K562 (cell line): ENCODE results near the gene ZNF829. TPM values are rescaled to one million over a fixed set of nuclear protein-coding genes. Genes with fewer than 3 reads are reported as not detected.

Experiments used
- ATAC-seq: fragments of 200-7000 bp; cut with Tn5 transposase; 3 replicates; pipeline ENCODE4 v1.9.1; 2020; ENCODE audit warnings: moderate library complexity
- BruUV-seq: library from RNA; stranded (reverse); fragments of 400-500 nt; replicated peaks from 2 replicates; lab custom pipeline; 2021; lab: Mats Ljungman, UMichigan
- CTCF ChIA-PET: fragments of 300-600 bp; formaldehyde crosslinking; extraction: SDS; loops from one replicate; lab custom pipeline; 2021; ENCODE audit warnings: low intra/inter-chr PET ratio; lab: Yijun Ruan, JAX
- POLR2A ChIA-PET: fragments of 300-600, 350-650 bp; sonication (Branson Sonifier 250); formaldehyde crosslinking; extraction: SDS; loops from one replicate; lab custom pipeline; 2021; ENCODE audit warnings: antibody characterized with exemption, inconsistent platforms; lab: Yijun Ruan, JAX
- DNase-seq, 4 experiments: peaks; one replicate each; pipeline versions ENCODE4 v3.0.0 to v3.0.0-alpha.2; 2011 to 2018; ENCODE audit warnings: low spot score in 3 of 4, mixed read lengths in 3 of 4; ENCODE audit errors: extremely low read depth in 1 of 4
- FAIRE-seq: peaks from 2 replicates; lab custom pipeline; 2011; peaks lifted over from hg19 to GRCh38; lab: Jason Lieb, UNC
- H2AFZ ChIP-seq: 2 replicates; pipeline ENCODE4 v1.6.0; 2011; ENCODE audit warnings: low read depth, low read length, control low read depth, inconsistent platforms
- H3K27ac ChIP-seq: fragments of 200-600 bp; 3 replicates; pipeline ENCODE4 v1.8.0; 2011; ENCODE audit warnings: low read depth, mild to moderate bottlenecking, control low read depth, inconsistent platforms, low read length, moderate library complexity, mixed read lengths; ENCODE audit errors: extremely low read depth
- H3K27me3 ChIP-seq, 2 experiments: fragments of 300-600 bp in 1 of 2; 2 replicates in 1 of 2; 3 replicates in 1 of 2; pipeline versions ENCODE4 v1.6.0 to v1.8.0; 2011; ENCODE audit warnings: inconsistent platforms in 2 of 2, low read length in 2 of 2, mild to moderate bottlenecking in 1 of 2, mixed read lengths in 1 of 2, moderate library complexity in 1 of 2; ENCODE audit not compliant: control insufficient read depth in 2 of 2, insufficient read depth in 2 of 2
- H3K36me3 ChIP-seq: fragments of 300-600 bp; 3 replicates; pipeline ENCODE4 v1.8.0; 2011; ENCODE audit warnings: mild to moderate bottlenecking, low read length, inconsistent platforms; ENCODE audit not compliant: control insufficient read depth, insufficient read depth
- H3K4me1 ChIP-seq, 2 experiments: fragments of 200-600 bp in 1 of 2; replicated peaks in 1 of 2; 2 replicates in 1 of 2; 3 replicates in 1 of 2; pipeline versions ENCODE4 v1.5.1 to v1.8.0; 2011; ENCODE audit warnings: inconsistent platforms in 2 of 2, low read length in 2 of 2, mild to moderate bottlenecking in 1 of 2, mixed read lengths in 1 of 2, moderate library complexity in 1 of 2; ENCODE audit not compliant: control insufficient read depth in 2 of 2, insufficient read depth in 2 of 2
- H3K4me2 ChIP-seq: 2 replicates; pipeline ENCODE4 v1.6.1; 2011; ENCODE audit warnings: low read length, control low read depth, inconsistent platforms, mixed read lengths; ENCODE audit not compliant: insufficient read depth
- H3K4me3 ChIP-seq: fragments of 200-600 bp; sonication (generic), shearing (Covaris generic); 2 replicates; pipeline ENCODE4 v1.5.1; 2016; ENCODE audit warnings: control low read depth, inconsistent platforms
- H3K79me2 ChIP-seq: fragments of 200-600 bp; 3 replicates; pipeline ENCODE4 v1.8.0; 2011; ENCODE audit warnings: low read length, inconsistent platforms; ENCODE audit not compliant: control insufficient read depth, insufficient read depth
- H3K9ac ChIP-seq, 2 experiments: 2 replicates each; pipeline versions ENCODE4 v1.6.0 to v1.6.1; 2011; ENCODE audit warnings: low read depth in 2 of 2, low read length in 2 of 2, control low read depth in 1 of 2, inconsistent platforms in 1 of 2, mild to moderate bottlenecking in 1 of 2, mixed read lengths in 1 of 2; ENCODE audit not compliant: insufficient read depth in 1 of 2
- H3K9me1 ChIP-seq: one replicate; pipeline ENCODE4 v1.6.0; 2011; ENCODE audit warnings: inconsistent platforms, mild to moderate bottlenecking, low read length, moderate library complexity; ENCODE audit not compliant: control insufficient read depth, insufficient read depth
- H3K9me3 ChIP-seq: replicated peaks from 2 replicates; pipeline ENCODE4 v1.5.1; 2011; ENCODE audit warnings: low read depth, low read length, inconsistent platforms; ENCODE audit not compliant: control insufficient read depth, insufficient read depth
- H4K20me1 ChIP-seq: replicated peaks from 2 replicates; pipeline ENCODE4 v1.6.1; 2011; ENCODE audit warnings: low read length, inconsistent platforms, mixed read lengths; ENCODE audit not compliant: control insufficient read depth, insufficient read depth
- CTCF ChIP-seq, 3 experiments: IDR thresholded peaks in 2 of 3; conservative IDR thresholded peaks in 1 of 3; 2 replicates each; pipeline ENCODE4 v1.5.1; 2011 to 2012; ENCODE audit warnings: low read length in 3 of 3, mild to moderate bottlenecking in 3 of 3, control low read depth in 2 of 3, improper control_type of control experiment in 1 of 3, inconsistent platforms in 1 of 3, low read depth in 1 of 3, mixed read lengths in 1 of 3, moderate library complexity in 1 of 3; ENCODE audit not compliant: insufficient read depth in 2 of 3
- KDM5B ChIP-seq: fragments of 200-600 bp; sonication (generic); IDR thresholded peaks from 2 replicates; pipeline ENCODE4 v1.6.1; 2012; ENCODE audit warnings: low read depth, mild to moderate bottlenecking, moderate library complexity, low read length, control low read depth, inconsistent platforms; ENCODE audit not compliant: insufficient replicate concordance
- RAD21 ChIP-seq, 2 experiments: fragments of 250-450 bp in 1 of 2; fragments of 450-650 bp in 1 of 2; sonication (Bioruptor Pico) in 1 of 2; formaldehyde crosslinking in 1 of 2; IDR thresholded peaks in 1 of 2; conservative IDR thresholded peaks in 1 of 2; 2 replicates each; pipeline versions ENCODE4 v1.4.0 to v1.8.0; 2020 to 2022; ENCODE audit warnings: mild to moderate bottlenecking in 2 of 2, moderate library complexity in 1 of 2
- ZNF274 ChIP-seq: IDR thresholded peaks from 2 replicates; pipeline ENCODE4 v1.6.1; 2011; ENCODE audit warnings: low read depth, mild to moderate bottlenecking, low read length, moderate library complexity, borderline replicate concordance
- ZNF75A ChIP-seq: fragments of 450-650 bp; formaldehyde crosslinking; IDR thresholded peaks from 2 replicates; pipeline ENCODE4 v1.4.0; 2020; ENCODE audit warnings: mild to moderate bottlenecking
- WGBS: fragments of 100-300 bp; shearing (Covaris generic); methylation state at CpG from one replicate; pipeline ENCODE4 v1.1.6; 2016; ENCODE audit warnings: low coverage, mixed read lengths; ENCODE audit not compliant: insufficient coverage; ENCODE audit errors: missing lambda C conversion rate; 5-methylcytosine and 5-hydroxymethylcytosine counted together
- in situ Hi-C: fragments of 300-500 bp; cut with MboI; formaldehyde crosslinking; loops from 4 replicates; pipeline ENCODE4 v1.15.0; 2018; ENCODE audit warnings: inconsistent platforms, mixed read lengths
- intact Hi-C: fragments of 100-400 bp; cut with micrococcal nuclease; formaldehyde crosslinking; loops from 2 replicates; pipeline ENCODE4 v1.14.2; 2022
- polyA plus RNA-seq, 8 experiments: library from polyadenylated mRNA; depleted of rRNA in 4 of 8; stranded (reverse) in 5 of 8; unstranded in 3 of 8; fragments of >200 nt; fragmentation: Nextera tagmentation in 2 of 8; fragmentation: Illumina TruSeq in 1 of 8; extraction: Ambion mirVana in 2 of 8; extraction: Trizol in 1 of 8; gene quantifications; 2 replicates each; pipeline versions ENCODE4 v1.2.1 to v1.2.3, GENCODE V29; 2011 to 2014; ENCODE audit warnings: inconsistent platforms in 1 of 8, missing spikeins in 1 of 8
- total RNA-seq, 7 experiments: library from RNA; depleted of rRNA in 6 of 7; stranded (reverse); fragments of >200 nt in 6 of 7; fragmentation: Illumina TruSeq in 2 of 7; extraction: Trizol in 2 of 7; gene quantifications; 2 replicates each; pipeline versions ENCODE4 v1.2.1 to v1.2.3, GENCODE V29; 2011 to 2021; ENCODE audit warnings: low replicate concordance in 1 of 7

Gene ZNF829
- total and polyA plus RNA-seq, 9 of the 15 experiments (the other 6 are each of a cell fraction or from before 2014, with no cell fraction given) = 0.02 to 0.14 (median 0.06) TPM; not detected in 1

- no peaks in the 10 kb centered on the region for H3K9me1 ChIP-seq
- POLR2A ChIA-PET = no interaction called here
- H3K4me1 ChIP-seq = no peaks in the 10 kb centered on the region
- no peaks in the 10 kb centered on the region; the same call in 1 of the 2 replicates for H3K9me3 ChIP-seq
- no peaks in the 10 kb centered on the region for H4K20me1 ChIP-seq
- no peaks in the 10 kb centered on the region for H3K27me3 ChIP-seq
- TF ChIP-seq ZNF274 (peak; percentile 6; the same call in 1 of the 2 replicates), ZNF75A (CRISPR knock-in tag) (no peak)
- WGBS = 3% methylated on average over 5 of the region's 5 CpGs
- FAIRE-seq (no peak), ATAC-seq (no peak), DNase-seq (no peak)
- no peak overlapping the region for H3K4me3 ChIP-seq
- no peaks in the 10 kb centered on the region for H3K36me3 ChIP-seq
- CTCF ChIA-PET = no interaction called here
- no peaks in the 10 kb centered on the region for H3K79me2 ChIP-seq
- no peak overlapping the region for H3K4me2 ChIP-seq
- H3K9ac ChIP-seq = no peak overlapping the region
- no peak overlapping the region for H2AFZ ChIP-seq
- in situ Hi-C loops = no loop called here
- intact Hi-C loops = no loop called here
- no TSS peak for BruUV-seq
- H3K27ac ChIP-seq = no peak overlapping the region
Measured at GRCh38 chr19:36950335-36951119, 34.4 kb upstream of the ZNF829 start.

GRCh38 chr19:36939153-36939552, 23.1 kb upstream of the ZNF829 start:
- Histone ChIP-seq H2AFZ (no peak overlapping the region), H3K27me3 (no peaks in the 10 kb centered on the region), H3K9ac (no peak overlapping the region), H3K27ac (no peak overlapping the region), H3K79me2 (no peaks in the 10 kb centered on the region), H3K9me3 (no peaks in the 10 kb centered on the region; the same call in 1 of the 2 replicates), H3K4me2 (no peak overlapping the region), H3K36me3 (no peaks in the 10 kb centered on the region), H3K4me1 (no peaks in the 10 kb centered on the region), H3K9me1 (no peaks in the 10 kb centered on the region), H3K4me3 (no peak overlapping the region), H4K20me1 (no peaks in the 10 kb centered on the region)
- in situ Hi-C loops = no loop called here
- peak in 1 of 2 experiments; percentile 49; a peak in 2 of 4 replicates for TF ChIP-seq RAD21 (CRISPR knock-in tag; conservative IDR thresholded peaks at IDR 0.05 in 1 of 2, IDR thresholded peaks at IDR 0.05 in 1 of 2)
- TF ChIP-seq KDM5B = no peak
- peak in 2 of 3 experiments; percentile 14 to 21; a peak in 1 of 6 replicates for TF ChIP-seq CTCF (IDR thresholded peaks at IDR 0.05 in 2 of 3, conservative IDR thresholded peaks at IDR 0.05 in 1 of 3; ENCODE audit: insufficient read depth in 2 of 3, low read depth in 1 of 3, low read length in 3 of 3)
- no TSS peak for BruUV-seq
- peak in 1 of 4 experiments; percentile 2 for DNase-seq
- no peak for ATAC-seq
- intact Hi-C loops = no loop called here
- FAIRE-seq = no peak
- POLR2A ChIA-PET = interaction anchor here (0.8 kb wide), 1 partner anchor 220 kb away, joined by 6 read pairs; no protein-coding TSS in a partner anchor
- CTCF ChIA-PET = no interaction called here
